Measurements from ENCODE around the gene KRTAP7-1.
A peak's percentile ranks its signal among the peaks of the same experiment; 100 is the strongest.

The KRTAP7-1 gene, protein sequence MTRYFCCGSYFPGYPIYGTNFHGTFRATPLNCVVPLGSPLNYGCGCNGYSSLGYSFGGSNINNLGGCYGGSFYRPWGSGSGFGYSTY

DNA sequence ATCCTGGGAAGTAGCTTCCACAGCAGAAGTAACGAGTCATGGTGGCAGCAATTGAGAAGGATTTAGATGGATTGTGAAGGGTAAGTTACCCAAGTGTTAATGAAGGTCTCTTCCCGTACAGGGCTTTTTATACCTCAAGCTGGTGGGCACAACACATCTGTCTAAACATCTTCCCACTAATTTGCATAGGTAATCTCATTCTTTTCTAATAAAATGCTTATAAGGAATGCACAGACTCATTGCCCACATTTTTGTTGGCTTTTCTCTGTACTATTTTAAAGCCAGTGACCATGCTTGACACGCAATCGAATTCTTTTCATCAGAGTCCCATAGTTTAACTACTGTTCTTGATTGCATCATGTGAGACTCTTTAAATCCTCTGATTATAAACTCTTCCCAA is at the start of gene KRTAP7-1:
TSS of gene KRTAP7-1 (minus strand) at position 101 of the 400 bp plus-strand sequence. CDS start at position 40, 61 bp downstream.
- DNase-seq, result no peak

DNA sequence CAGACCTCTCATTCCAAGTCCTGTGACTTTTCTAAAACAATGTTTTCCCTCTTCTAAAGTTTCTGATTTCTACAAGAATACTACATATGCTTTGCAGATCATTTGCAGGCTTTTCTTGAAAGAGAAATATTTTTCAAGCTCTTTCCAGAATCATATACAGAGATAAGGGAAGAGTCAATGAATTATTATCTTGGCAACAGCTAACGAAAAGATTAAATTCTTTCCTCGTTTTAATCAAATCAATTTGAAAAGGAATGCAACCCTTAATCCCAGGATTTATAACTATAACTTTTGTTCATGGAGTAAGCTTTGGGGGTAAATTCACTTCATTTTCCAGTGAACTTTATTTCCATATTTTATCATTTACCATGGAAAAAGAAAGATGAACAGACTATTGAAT is 45.0 kb upstream of the KRTAP7-1 start:
- no peak for DNase-seq

DNA sequence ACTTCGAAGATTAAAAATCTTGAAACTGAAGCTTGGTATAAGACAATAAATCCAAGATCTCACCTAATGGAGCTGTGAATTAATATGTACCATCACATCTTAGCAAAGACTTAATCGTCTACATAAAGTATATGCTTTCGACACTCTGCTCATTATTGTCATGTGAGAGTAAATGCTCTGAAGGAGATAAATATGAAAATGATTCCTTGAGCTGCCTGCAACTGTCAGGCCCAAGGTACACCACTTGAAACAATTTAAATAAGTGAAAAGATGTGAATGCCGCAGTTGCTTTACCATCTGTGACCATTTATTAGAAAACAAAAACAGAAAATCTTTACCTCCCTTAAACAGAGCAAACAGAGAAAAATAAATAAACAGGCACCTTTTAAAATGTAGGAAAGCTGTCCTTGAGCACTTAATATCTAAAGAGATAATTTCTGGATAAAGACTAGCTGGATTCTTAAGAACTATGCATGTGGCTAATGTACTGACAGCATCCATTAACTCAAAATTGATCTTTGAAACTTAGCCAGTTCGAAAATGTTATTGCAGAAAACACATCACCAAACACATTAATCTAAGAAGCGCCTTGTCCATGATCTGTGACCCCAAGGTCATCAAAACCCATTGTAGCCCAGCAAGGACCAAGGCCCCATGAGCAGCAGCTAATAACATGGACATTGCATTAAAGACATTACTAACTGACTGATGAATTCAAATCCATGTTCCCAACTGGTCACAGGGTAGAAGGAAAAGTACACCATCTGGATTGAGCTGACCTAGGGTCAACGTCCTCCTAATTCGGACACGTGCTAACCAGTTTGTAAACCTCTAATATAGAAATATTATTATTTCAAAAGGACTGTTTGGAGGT is 18.3 kb upstream of the KRTAP7-1 start:
- no peak for DNase-seq

DNA sequence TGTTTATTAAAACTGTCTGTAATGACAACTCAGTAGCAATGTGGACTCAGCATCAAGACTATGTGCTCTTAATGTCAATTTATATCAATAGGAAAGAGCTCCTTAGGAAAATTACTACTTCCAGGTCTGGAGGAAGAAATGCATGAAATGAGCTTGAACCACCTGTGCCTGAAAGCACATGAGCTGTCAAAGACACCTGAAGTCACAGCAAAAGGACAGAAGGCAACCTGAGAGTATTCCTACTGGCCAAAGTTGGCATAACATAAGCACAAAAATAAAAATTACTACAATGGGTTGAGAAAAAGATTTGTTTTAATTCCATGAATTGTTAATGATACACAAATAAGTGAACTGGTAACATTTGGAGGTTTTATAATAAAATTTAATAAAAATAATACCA is 13.4 kb upstream of the KRTAP7-1 start:
- DNase-seq, result no peak

DNA sequence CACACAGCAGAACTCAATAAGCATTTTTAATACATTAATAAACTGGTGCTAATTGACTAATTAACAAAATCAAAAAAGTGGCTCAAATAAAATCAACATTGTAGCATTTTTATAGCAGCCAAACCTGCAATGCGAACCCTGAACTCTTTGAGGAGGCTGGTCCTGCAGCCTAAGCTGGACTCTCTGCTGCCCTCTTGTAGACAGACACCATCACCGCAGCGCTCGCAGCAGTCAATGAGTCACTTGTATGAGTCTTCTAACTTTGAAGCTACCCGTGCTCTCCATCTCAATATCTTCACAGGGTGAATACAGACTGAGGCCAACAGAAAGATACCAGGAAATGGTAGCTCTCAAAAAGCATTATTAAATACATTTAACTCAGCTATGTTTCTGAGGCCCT is 9.7 kb upstream of the KRTAP7-1 start:
- no peak for DNase-seq

DNA sequence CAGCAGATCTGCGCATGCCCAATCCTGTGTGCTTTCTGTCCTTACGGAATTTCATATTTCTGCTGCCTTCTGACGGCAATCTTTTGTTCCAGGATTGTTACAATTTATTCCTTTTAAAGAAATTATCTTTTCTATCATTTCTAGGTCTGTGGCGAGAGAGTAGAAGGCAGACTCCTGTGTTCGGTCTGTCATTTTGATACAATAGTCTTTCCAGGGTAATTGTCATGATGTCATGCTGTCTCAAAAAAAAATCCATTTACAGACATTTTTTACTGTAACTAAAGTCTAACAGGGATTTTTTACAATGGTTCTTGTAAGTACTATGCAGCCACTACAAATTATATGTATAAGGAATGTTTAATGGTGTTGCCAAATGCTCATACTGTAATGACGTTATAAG is 9.0 kb upstream of the KRTAP7-1 start:
- no peak for DNase-seq

DNA sequence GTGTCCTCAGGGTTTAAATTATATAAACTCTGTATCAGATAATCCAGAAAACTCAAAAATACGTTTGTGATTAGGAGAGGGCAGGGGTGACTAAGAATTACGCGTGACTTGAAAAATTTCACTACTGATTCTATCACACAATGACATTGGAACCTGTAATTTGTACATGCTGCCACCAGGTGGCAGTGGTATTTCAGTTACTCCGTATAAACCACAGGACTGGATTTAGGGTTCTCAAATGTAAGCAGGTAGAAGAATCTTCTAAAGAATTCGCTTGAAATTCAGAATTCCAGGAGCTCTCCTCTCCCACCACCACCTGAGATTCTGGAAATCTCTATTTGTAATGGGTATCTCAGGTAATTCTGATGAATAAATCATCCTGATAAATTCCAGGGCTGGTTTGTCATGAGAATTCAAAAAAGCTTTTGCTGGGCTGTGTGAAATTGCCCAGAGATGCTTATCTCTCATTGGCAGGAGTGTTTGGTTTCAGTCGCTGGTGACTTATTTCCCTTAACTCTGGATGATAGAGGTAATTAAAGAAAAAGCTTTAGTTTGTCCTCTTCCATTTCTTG is 1.7 kb upstream of the KRTAP7-1 start:
- peak; percentile 45 for DNase-seq

DNA sequence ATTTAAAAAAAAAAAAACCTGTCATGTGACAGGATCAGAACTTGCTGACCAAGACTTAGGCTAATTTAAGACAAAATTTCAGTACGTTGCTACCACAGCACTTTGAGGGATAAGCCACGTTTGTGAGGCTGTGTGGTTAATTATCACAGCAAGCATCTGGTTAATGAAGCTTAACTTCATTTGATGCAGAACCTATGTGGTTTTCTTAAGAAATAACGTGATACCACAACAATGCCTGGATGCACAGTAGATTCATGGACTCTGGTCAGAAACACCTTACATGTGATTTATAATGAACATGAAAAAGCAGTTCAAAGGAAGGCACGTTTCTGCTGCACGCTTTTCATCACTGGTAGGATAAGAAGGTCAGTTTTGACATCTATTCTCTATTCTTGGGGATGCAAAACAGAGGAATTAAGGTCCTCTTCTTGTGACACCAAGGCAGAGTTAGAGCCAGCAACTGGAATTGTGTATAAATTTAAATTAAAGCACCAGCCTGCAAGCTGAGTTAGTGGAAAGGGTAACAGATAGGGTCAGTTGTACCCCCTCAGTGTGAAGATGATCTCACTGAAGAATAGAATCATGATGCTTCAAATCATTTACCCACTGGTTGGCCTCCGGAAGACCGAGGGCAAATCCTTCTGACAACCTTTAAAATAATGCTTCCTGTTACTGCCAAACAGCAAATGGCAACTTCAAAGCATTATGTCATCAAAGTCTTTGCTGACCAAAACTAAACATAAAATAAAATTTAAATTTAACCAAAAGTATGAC is 10.5 kb downstream of the KRTAP7-1 start:
- DNase-seq, result no peak

DNA sequence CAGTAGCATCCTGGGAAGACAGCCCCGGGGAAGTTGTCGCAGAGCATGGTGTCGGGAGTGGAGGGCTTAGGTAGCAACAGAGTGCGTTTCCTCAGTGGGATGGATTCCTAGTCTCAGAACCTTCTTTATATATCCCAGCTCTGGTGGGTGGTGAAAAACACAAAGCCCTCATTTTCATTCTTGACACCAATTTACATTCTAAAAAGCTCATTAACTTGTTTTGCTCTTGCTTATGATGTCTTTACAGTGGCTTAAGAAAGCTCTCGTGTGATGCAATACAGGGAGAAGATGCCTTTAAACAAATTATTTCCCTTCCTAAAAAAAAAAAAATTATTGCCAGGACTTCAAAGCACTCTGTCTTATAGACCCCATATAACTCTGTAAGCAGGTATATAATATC is 16.4 kb downstream of the KRTAP7-1 start, which contains the start of gene KRTAP8-1:
TSS of gene KRTAP8-1 (minus strand) at position 101 of the 400 bp plus-strand sequence. CDS start at position 47, 54 bp downstream.
- DNase-seq, result no peak

DNA sequence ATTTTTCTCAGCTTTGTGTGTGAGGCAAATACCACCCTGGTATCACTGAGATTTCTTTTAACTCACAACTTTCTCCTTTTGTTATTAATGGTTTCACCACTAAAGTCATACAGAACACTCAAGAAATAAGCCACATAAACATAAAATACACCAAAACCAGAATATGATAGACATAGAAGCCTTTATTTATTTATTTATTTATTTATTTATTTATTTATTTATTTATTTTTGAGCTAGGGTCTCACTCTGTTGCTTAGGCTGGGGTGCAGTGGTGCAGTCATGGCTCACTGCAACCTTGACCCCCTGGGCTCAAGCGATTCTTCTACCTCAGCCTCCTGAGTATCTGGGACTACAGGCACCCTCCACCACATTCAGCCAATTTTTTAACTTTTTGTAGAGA is 29.0 kb downstream of the KRTAP7-1 start:
- no peak for DNase-seq

DNA sequence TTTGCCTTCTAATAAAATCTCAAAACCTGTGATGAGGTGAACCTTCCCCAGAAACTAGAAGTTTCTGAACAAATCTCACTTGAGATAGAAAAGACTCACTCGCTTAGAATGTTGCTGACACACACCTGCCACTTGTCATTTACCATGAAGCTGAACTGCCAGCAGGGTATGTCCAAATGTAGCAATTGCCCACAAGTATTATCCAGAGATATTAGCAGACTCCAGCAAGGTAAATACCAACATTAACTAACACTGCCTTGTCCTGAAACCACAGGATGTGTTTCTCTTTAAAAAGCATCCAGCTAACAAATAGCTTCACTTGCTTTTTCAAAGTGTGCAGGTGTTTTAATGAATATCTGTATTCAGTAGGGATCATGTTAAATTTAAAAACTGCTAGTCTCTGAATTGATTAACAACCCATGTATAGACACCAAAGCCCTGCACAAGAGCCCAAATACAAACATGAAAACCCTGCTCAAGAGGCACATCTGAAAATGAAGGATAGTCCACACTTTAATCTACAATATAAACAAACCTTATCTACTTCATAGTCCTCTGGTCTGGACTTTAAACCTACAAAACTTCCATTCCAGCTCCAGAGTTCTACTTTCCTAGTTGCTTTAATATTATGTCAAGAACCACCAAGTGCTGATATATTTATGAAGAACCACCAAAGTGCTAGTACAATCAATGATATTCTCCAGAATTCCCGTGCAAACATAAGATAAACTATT is 35.8 kb downstream of the KRTAP7-1 start:
- DNase-seq, result no peak

DNA sequence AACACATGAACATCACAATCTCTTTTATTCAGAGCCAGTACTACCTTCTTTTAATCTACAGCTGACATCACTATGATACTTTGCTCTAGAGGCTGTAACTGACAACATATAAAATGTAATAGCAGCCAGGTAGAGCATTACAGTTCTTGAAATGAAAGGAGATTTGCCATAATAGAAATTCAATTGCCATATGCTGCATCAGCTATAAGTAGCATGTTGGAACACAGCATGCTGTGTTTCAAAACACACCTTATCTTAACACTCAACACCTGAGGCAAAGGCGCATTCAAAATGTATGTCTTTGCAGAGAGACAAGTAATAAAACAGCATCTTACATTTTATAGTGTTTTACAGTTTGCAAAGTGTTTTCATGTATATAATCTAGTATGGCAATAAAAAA is 50.3 kb downstream of the KRTAP7-1 start:
- DNase-seq, result no peak

Measured in inflammatory macrophage treated with lipopolysaccharide for 4 hours (primary cell).